Endothelial cell of umbilical vein (primary cell): ENCODE data around the gene C11orf65.

Experiments
- CTCF ChIP-seq, 2 donors: IDR thresholded peaks; 1 replicate in 1 of 2; 2 replicates in 1 of 2; pipeline ENCODE4 v1.5.1; 2011; ENCODE audit warnings: low read length in 2 of 2, mild to moderate bottlenecking in 2 of 2, moderate library complexity in 2 of 2, control low read depth in 1 of 2, inconsistent platforms in 1 of 2, low read depth in 1 of 2; ENCODE audit not compliant: insufficient read depth in 1 of 2; ENCODE audit errors: extremely low read depth in 1 of 2
- EZH2 ChIP-seq: IDR thresholded peaks from 2 replicates; pipeline ENCODE4 v1.6.1; 2012; ENCODE audit warnings: borderline replicate concordance, low read depth, mild to moderate bottlenecking, moderate library complexity, low read length, inconsistent platforms; ENCODE audit not compliant: severe bottlenecking
- FOS ChIP-seq: IDR thresholded peaks from 2 replicates; pipeline ENCODE4 v1.6.1; 2011; ENCODE audit warnings: mild to moderate bottlenecking, low read length, moderate library complexity, borderline replicate concordance; ENCODE audit not compliant: insufficient read depth
- GATA2 ChIP-seq: IDR thresholded peaks from 2 replicates; pipeline ENCODE4 v1.7.0; 2011; ENCODE audit warnings: low read depth, mild to moderate bottlenecking, moderate library complexity, mixed read lengths, low read length; ENCODE audit not compliant: insufficient read length, insufficient read depth
- MAX ChIP-seq: IDR thresholded peaks from 2 replicates; pipeline ENCODE4 v1.6.1; 2011; ENCODE audit not compliant: insufficient read depth, insufficient read length
- POLR2A ChIP-seq: IDR thresholded peaks from 2 replicates; pipeline ENCODE4 v1.6.1; 2012; ENCODE audit warnings: low read depth, mild to moderate bottlenecking, control low read depth, low read length
- POLR2AphosphoS5 ChIP-seq: IDR thresholded peaks from 2 replicates; pipeline ENCODE4 v1.6.1; 2012; ENCODE audit warnings: low read depth, mild to moderate bottlenecking, control low read depth, low read length, moderate library complexity; ENCODE audit not compliant: insufficient read depth

- TF ChIP-seq CTCF (IDR thresholded peaks at IDR 0.05; ENCODE audit: extremely low read depth in 1 of 2, insufficient read depth in 1 of 2, low read depth in 1 of 2, low read length in 2 of 2): no peak
- no peak for TF ChIP-seq EZH2
- TF ChIP-seq FOS: no peak
- TF ChIP-seq POLR2AphosphoS5: no peak
- TF ChIP-seq POLR2A: no peak
- no peak for TF ChIP-seq GATA2
- no peak for TF ChIP-seq MAX
Measured at GRCh38 chr11:108351468-108351867, 115.9 kb downstream of the C11orf65 start.
